K562 (cell line): ENCODE results near the gene CCDC88C. TPM values are rescaled to one million over a fixed set of nuclear protein-coding genes. Genes with fewer than 3 reads are reported as not detected.

ENCODE experiments used
- CHD1 ChIP-seq: fragments of 200-600 bp; sonication (generic); IDR thresholded peaks from one replicate; pipeline ENCODE4 v1.6.1; 2012; ENCODE audit warnings: mild to moderate bottlenecking, moderate library complexity, low read length, inconsistent platforms
- EP400 ChIP-seq: fragments of 450-650 bp; IDR thresholded peaks from 2 replicates; pipeline ENCODE4 v1.6.1; 2017; ENCODE audit warnings: antibody characterized with exemption, mild to moderate bottlenecking, moderate library complexity
- KLF6 ChIP-seq: fragments of 250-450 bp; sonication (Bioruptor Pico); IDR thresholded peaks from 2 replicates; pipeline ENCODE4 v1.4.0; 2020; ENCODE audit warnings: mild to moderate bottlenecking, moderate library complexity, borderline replicate concordance
- LARP7 ChIP-seq: fragments of 450-650 bp; IDR thresholded peaks from 2 replicates; pipeline ENCODE4 v1.6.1; 2016
- ZBTB1 ChIP-seq: sonication (generic); formaldehyde crosslinking; IDR thresholded peaks from 2 replicates; pipeline ENCODE4 v1.8.1; 2023; ENCODE audit warnings: missing genetic modification reagents, low read depth, mild to moderate bottlenecking, borderline replicate concordance
- ZBTB9 ChIP-seq: fragments of 450-650 bp; formaldehyde crosslinking; IDR thresholded peaks from 2 replicates; pipeline ENCODE4 v1.4.0; 2020; ENCODE audit warnings: mild to moderate bottlenecking, moderate library complexity
- ZNF217 ChIP-seq: sonication (generic); formaldehyde crosslinking; IDR thresholded peaks from 2 replicates; pipeline ENCODE4 v1.8.0; 2022; ENCODE audit warnings: mild to moderate bottlenecking, missing genetic modification reagents
- ZNF518B ChIP-seq: fragments of 250-450 bp; sonication (Bioruptor Pico); IDR thresholded peaks from 2 replicates; pipeline ENCODE4 v1.5.0; 2021; ENCODE audit warnings: mild to moderate bottlenecking, moderate library complexity
- ZNF699 ChIP-seq: fragments of 250-450 bp; sonication (Bioruptor Pico); IDR thresholded peaks from 2 replicates; pipeline ENCODE4 v1.8.0; 2021; ENCODE audit warnings: mild to moderate bottlenecking, moderate library complexity; ENCODE audit not compliant: insufficient replicate concordance
- polyA plus RNA-seq, 8 experiments: library from polyadenylated mRNA; depleted of rRNA in 4 of 8; stranded (reverse) in 5 of 8; unstranded in 3 of 8; fragments of >200 nt; fragmentation: Nextera tagmentation in 2 of 8; fragmentation: Illumina TruSeq in 1 of 8; extraction: Ambion mirVana in 2 of 8; extraction: Trizol in 1 of 8; gene quantifications; 2 replicates each; pipeline versions ENCODE4 v1.2.1 to v1.2.3, GENCODE V29; 2011 to 2014; ENCODE audit warnings: inconsistent platforms in 1 of 8, missing spikeins in 1 of 8
- total RNA-seq, 7 experiments: library from RNA; depleted of rRNA in 6 of 7; stranded (reverse); fragments of >200 nt in 6 of 7; fragmentation: Illumina TruSeq in 2 of 7; extraction: Trizol in 2 of 7; gene quantifications; 2 replicates each; pipeline versions ENCODE4 v1.2.1 to v1.2.3, GENCODE V29; 2011 to 2021; ENCODE audit warnings: low replicate concordance in 1 of 7
- TF ChIP-seq, protein P1 (sequence below), 3 experiments: fragments of 200-800 bp in 1 of 3; fragments of 250-450 bp in 1 of 3; fragments of 450-650 bp in 1 of 3; sonication (Bioruptor Pico) in 1 of 3; sonication (Bioruptor generic) in 1 of 3; formaldehyde crosslinking in 1 of 3; IDR thresholded peaks; 2 replicates each; pipeline versions ENCODE4 v1.6.1 to v1.8.0; 2016 to 2022; ENCODE audit warnings: mild to moderate bottlenecking in 2 of 3, missing genetic modification characterization in 2 of 3, missing compliant biosample characterization in 1 of 3, moderate library complexity in 1 of 3

The CCDC88C gene
- total and polyA plus RNA-seq, 9 of the 15 experiments (the other 6 are each of a cell fraction or from before 2014, with no cell fraction given), result 0.62 to 22.5 (median 10.7) TPM

DNA sequence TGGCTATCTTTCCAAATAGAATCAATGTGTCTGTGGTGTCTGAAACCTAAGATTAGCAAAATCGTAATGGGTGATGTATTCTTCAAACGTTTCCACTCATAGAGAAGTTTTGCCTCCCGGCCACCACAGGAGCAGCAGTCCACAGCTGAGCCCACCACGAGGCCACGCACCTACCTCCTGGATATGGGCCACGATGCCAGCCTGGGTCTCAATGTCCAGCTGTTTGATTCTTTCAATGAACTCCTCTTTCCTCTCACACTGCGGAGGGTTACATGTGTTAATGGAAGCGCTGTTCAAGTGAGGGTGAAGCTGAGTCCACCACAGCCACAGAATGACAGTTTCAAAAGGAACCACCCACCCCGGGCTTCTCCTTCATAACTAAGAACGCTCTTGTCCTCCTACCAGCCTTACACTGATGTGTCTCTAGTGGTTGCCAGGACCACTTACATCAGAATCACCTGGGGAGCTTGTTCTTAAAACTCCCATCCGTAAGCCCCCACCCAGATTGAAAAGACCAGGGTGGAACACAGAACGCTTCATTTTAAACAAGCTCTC, 75.3 kb downstream of the CCDC88C start (continued):
- TF ChIP-seq, protein P1, sequence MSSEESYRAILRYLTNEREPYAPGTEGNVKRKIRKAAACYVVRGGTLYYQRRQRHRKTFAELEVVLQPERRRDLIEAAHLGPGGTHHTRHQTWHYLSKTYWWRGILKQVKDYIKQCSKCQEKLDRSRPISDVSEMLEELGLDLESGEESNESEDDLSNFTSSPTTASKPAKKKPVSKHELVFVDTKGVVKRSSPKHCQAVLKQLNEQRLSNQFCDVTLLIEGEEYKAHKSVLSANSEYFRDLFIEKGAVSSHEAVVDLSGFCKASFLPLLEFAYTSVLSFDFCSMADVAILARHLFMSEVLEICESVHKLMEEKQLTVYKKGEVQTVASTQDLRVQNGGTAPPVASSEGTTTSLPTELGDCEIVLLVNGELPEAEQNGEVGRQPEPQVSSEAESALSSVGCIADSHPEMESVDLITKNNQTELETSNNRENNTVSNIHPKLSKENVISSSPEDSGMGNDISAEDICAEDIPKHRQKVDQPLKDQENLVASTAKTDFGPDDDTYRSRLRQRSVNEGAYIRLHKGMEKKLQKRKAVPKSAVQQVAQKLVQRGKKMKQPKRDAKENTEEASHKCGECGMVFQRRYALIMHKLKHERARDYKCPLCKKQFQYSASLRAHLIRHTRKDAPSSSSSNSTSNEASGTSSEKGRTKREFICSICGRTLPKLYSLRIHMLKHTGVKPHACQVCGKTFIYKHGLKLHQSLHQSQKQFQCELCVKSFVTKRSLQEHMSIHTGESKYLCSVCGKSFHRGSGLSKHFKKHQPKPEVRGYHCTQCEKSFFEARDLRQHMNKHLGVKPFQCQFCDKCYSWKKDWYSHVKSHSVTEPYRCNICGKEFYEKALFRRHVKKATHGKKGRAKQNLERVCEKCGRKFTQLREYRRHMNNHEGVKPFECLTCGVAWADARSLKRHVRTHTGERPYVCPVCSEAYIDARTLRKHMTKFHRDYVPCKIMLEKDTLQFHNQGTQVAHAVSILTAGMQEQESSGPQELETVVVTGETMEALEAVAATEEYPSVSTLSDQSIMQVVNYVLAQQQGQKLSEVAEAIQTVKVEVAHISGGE (CRISPR knock-in tag; IDR thresholded peaks at IDR 0.05), result no peak
- TF ChIP-seq LARP7 (no peak), ZNF699 (CRISPR knock-in tag) (no peak), ZBTB1 (CRISPR knock-in tag) (no peak), KLF6 (CRISPR knock-in tag) (no peak), ZNF518B (CRISPR knock-in tag) (no peak), ZNF217 (CRISPR knock-in tag) (no peak), ZBTB9 (CRISPR knock-in tag) (no peak), CHD1 (no peak), EP400 (no peak)
